HG02798 (cell line): ENCODE results near the gene TMEM191C.
"Not testable (repeated sequence)": the region's sequence is repeated elsewhere in the genome, so short reads cannot be mapped to it uniquely, and the experiment has no call there.

Experiments used
- ATAC-seq: cut with Tn5 transposase; IDR thresholded peaks from one replicate; pipeline ENCODE4 v1.9.1; 2021; ENCODE audit warnings: mild to moderate bottlenecking; ENCODE audit not compliant: unreplicated experiment, poor library complexity

TMEM191C gene

GRCh38 chr22:21469097-21469994 lies 2.2 kb downstream of the TMEM191C start:
- ATAC-seq = not testable (repeated sequence)

- ATAC-seq = not testable (repeated sequence)
These were observed 5.8 kb downstream of the TMEM191C start for GRCh38 chr22:21472984-21473383.

GRCh38 chr22:21473664-21474063 lies 6.5 kb downstream of the TMEM191C start:
- not testable (repeated sequence) for ATAC-seq

GRCh38 chr22:21484039-21484438 lies 16.9 kb downstream of the TMEM191C start:
- ATAC-seq = not testable (repeated sequence)

GRCh38 chr22:21487723-21488122 lies 20.5 kb downstream of the TMEM191C start:
- not testable (repeated sequence) for ATAC-seq

- ATAC-seq = not testable (repeated sequence)
These were observed 22.0 kb downstream of the TMEM191C start for GRCh38 chr22:21489149-21489680.

GRCh38 chr22:21490556-21490955 lies 23.4 kb downstream of the TMEM191C start:
- ATAC-seq = not testable (repeated sequence)

GRCh38 chr22:21492271-21492670 lies 25.1 kb downstream of the TMEM191C start:
- ATAC-seq = not testable (repeated sequence)

GRCh38 chr22:21493789-21494782 lies 26.9 kb downstream of the TMEM191C start:
- not testable (repeated sequence) for ATAC-seq

- ATAC-seq = not testable (repeated sequence)
These were observed 30.8 kb downstream of the TMEM191C start for GRCh38 chr22:21497984-21498383.

GRCh38 chr22:21498489-21498888 lies 31.3 kb downstream of the TMEM191C start:
- not testable (repeated sequence) for ATAC-seq

- ATAC-seq = not testable (repeated sequence)
These were observed 32.7 kb downstream of the TMEM191C start for GRCh38 chr22:21499623-21500506.

GRCh38 chr22:21510397-21510796 lies 43.2 kb downstream of the TMEM191C start:
- ATAC-seq = not testable (repeated sequence)

- ATAC-seq = not testable (repeated sequence)
These were observed 44.8 kb downstream of the TMEM191C start for GRCh38 chr22:21512022-21512421.

- ATAC-seq = not testable (repeated sequence)
These were observed 46.9 kb downstream of the TMEM191C start for GRCh38 chr22:21514117-21514516.

- ATAC-seq = not testable (repeated sequence)
These were observed 48.0 kb downstream of the TMEM191C start for GRCh38 chr22:21515234-21515633.

GRCh38 chr22:21516522-21516921 lies 49.3 kb downstream of the TMEM191C start:
- not testable (repeated sequence) for ATAC-seq

- ATAC-seq = peak; percentile 92
These were observed 50.0 kb downstream of the TMEM191C start for GRCh38 chr22:21516970-21517764.
